ENCODE measurements around the gene STUM. TPM values are rescaled to one million over a fixed set of nuclear protein-coding genes. Genes with fewer than 3 reads are reported as not detected.

Gene STUM
- total RNA-seq, 1 donor from 2014 or later: 0.08 TPM

DNA sequence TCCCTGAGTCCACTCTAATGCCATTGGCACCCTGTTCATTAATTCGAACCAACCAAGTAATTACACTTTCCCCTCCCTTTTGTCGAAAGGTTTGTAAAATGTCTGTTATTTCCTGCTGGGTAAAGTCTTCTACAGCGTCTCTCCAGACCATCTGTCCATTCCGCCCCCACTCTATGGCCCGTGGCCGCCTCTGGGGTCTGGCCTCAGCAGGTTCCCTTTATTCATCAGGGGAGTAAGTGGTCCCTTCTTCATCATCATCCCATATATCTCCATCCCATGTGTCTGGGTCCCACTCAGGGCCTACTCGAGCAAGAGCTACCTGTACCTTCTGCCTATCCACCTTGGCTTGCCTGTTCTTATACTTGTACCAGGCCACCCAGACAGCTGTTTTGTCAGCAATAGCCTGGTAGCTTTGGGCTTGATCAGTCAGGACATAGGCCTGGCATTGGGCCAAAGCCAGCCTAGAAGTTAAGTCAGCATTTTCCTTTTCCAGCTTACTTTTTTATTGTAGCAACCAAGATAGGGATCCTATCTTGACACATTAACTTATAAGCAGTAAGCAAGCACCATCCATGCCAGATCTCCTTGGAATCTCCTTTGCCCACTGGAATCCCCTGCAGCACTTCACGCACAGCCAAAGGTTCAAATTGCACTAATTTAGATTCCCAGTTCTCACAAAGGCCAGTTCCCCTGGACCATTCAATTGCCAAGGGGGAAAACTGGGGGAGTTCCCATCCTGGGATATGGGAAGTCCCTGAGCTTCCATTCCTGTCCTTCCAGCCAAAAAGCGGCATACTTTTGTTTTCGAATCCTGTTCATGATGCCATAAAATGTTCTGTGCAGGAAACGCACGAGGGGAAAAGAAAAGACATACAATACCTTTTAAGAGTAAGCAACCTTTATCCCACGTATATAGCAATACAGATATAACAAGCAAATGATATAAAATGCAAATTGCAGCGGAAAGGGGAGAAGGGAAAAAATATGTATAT is 6.6 kb upstream of the STUM start:
- Mint-ChIP-seq H3K27me3 (ENCODE audit: unreplicated experiment) (peaks cover under 1% of the 10 kb centered on the region), H3K4me1 (ENCODE audit: unreplicated experiment) (no peaks in the 10 kb centered on the region), H3K9me3 (ENCODE audit: unreplicated experiment) (no peaks in the 10 kb centered on the region), H3K27ac (ENCODE audit: unreplicated experiment) (no peak overlapping the region), H3K4me3 (ENCODE audit: unreplicated experiment) (no peak overlapping the region), H3K36me3 (ENCODE audit: low read depth, unreplicated experiment) (no peaks in the 10 kb centered on the region)
- DNase-seq (ENCODE audit: low spot score): no peak
- no peak for TF ChIP-seq CTCF (IDR thresholded peaks at IDR 0.05; ENCODE audit: unreplicated experiment)

- Mint-ChIP-seq H3K4me1 (ENCODE audit: unreplicated experiment) (no peaks in the 10 kb centered on the region), H3K4me3 (ENCODE audit: unreplicated experiment) (no peak overlapping the region), H3K9me3 (ENCODE audit: unreplicated experiment) (no peaks in the 10 kb centered on the region), H3K36me3 (ENCODE audit: low read depth, unreplicated experiment) (no peaks in the 10 kb centered on the region), H3K27me3 (ENCODE audit: unreplicated experiment) (peaks cover 2% of the 10 kb centered on the region), H3K27ac (ENCODE audit: unreplicated experiment) (no peak overlapping the region)
- no peak for TF ChIP-seq CTCF (IDR thresholded peaks at IDR 0.05; ENCODE audit: unreplicated experiment)
- DNase-seq (ENCODE audit: low spot score): no peak
Measured at GRCh38 chr1:226542623-226543103, 5.9 kb upstream of the STUM start.

DNA sequence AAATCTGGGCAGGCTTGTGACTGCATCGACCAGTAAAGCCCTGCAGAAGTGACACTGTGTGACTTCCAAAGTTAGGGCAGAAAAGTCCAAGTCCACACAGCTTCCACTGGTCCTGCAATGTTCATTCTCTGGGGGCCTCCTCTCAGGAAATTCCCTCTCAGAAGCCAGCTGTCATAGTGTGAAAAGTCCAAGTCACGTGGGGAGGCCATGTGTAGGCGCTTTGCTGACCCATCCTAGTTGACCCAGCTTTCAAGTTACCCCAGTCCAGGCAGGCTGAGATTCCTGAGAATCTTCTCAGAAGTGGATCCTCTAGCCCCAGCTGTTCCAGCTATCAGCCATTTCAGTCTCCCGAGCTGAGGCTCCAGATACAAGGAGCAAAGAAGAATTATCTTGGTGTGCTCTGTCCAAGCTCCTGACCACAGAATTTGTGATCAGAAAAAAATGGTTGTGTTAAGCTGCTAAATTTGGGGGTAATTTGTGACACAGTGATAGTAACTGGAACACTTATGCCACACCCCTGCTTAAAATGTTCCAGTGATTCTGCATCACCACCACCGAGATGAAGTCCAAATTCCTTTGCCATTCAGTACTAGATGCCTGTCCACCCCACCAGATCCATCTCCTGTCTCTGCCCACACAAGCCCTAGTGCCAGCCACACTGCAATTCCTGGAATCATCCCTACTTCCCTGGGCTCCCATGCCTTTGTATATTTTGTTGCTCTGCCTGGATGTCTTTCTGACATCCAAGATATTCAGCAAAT is 2.5 kb upstream of the STUM start:
- Mint-ChIP-seq H3K36me3 (ENCODE audit: low read depth, unreplicated experiment) (no peaks in the 10 kb centered on the region), H3K27me3 (ENCODE audit: unreplicated experiment) (peaks cover 8% of the 10 kb centered on the region), H3K4me1 (ENCODE audit: unreplicated experiment) (no peaks in the 10 kb centered on the region), H3K4me3 (ENCODE audit: unreplicated experiment) (no peak overlapping the region), H3K27ac (ENCODE audit: unreplicated experiment) (no peak overlapping the region), H3K9me3 (ENCODE audit: unreplicated experiment) (no peaks in the 10 kb centered on the region)
- TF ChIP-seq CTCF (IDR thresholded peaks at IDR 0.05; ENCODE audit: unreplicated experiment): no peak
- DNase-seq (ENCODE audit: low spot score): no peak

DNA sequence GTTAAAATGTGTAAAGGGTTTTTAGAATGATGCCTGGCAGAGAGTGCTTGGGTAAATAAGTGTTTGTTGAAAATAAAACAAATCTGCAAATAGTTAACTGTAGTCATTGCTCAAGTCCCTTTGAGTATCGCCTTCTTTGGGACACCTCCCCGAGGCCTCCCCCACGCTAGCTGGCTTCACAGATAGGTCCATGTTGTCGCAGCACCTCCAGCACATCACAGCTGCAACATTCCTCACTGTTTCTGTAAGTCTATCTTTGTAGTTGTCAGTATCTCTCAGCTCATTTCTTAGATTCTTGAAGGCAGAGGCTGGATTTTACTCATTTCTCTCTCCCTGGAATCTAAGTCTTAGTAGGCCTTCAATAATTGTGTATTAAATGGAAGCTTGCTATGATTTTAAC is 1.6 kb upstream of the STUM start:
- Mint-ChIP-seq H3K27ac (ENCODE audit: unreplicated experiment) (no peak overlapping the region), H3K27me3 (ENCODE audit: unreplicated experiment) (peaks cover 8% of the 10 kb centered on the region), H3K36me3 (ENCODE audit: low read depth, unreplicated experiment) (no peaks in the 10 kb centered on the region), H3K9me3 (ENCODE audit: unreplicated experiment) (no peaks in the 10 kb centered on the region), H3K4me1 (ENCODE audit: unreplicated experiment) (no peaks in the 10 kb centered on the region), H3K4me3 (ENCODE audit: unreplicated experiment) (no peak overlapping the region)
- no peak for DNase-seq (ENCODE audit: low spot score)
- TF ChIP-seq CTCF (IDR thresholded peaks at IDR 0.05; ENCODE audit: unreplicated experiment): no peak

All from endothelial cell (in vitro differentiated cells).